GM13976 (cell line): Measurements from ENCODE around the gene DUSP22.

ENCODE experiments used
- DNase-seq: peaks from one replicate; pipeline ENCODE4 v3.0.0; 2012; ENCODE audit warnings: low spot score
- in situ Hi-C: fragments of 300-500 bp; cut with MboI; formaldehyde crosslinking; loops from one replicate; pipeline ENCODE4 v1.12.0; 2022; ENCODE audit warnings: low sequenced_read_pairs, mixed read lengths, inconsistent platforms; ENCODE audit not compliant: unreplicated experiment
- TF ChIP-seq, protein P1 (sequence below): IDR thresholded peaks from 2 replicates; pipeline ENCODE4 v1.5.1; 2012; ENCODE audit warnings: borderline replicate concordance, mild to moderate bottlenecking; ENCODE audit not compliant: insufficient read depth; ENCODE audit errors: extremely low read depth, missing control alignments, control extremely low read depth

DUSP22 gene

DNA sequence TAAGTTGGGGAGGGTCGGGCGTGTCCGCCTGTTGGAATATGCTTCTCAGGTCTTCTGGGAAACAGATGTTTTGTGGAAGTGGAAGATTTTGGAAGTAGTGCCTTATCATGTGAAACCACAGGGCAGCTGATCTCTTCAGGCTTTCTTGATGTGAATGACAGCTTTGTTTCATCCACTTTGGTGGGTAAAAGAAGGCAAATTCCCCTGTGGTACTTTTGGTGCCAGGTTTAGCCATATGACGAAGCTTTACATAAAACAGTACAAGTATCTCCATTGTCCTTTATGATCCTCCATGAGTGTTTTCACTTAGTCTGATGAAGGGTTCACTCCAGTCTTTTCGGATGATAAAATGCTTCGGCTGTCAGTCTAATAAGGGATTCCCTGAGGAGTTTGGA, 103.8 kb downstream of the DUSP22 start:
- in situ Hi-C loops, result no loop called here
- no peak for DNase-seq
- TF ChIP-seq, protein P1, sequence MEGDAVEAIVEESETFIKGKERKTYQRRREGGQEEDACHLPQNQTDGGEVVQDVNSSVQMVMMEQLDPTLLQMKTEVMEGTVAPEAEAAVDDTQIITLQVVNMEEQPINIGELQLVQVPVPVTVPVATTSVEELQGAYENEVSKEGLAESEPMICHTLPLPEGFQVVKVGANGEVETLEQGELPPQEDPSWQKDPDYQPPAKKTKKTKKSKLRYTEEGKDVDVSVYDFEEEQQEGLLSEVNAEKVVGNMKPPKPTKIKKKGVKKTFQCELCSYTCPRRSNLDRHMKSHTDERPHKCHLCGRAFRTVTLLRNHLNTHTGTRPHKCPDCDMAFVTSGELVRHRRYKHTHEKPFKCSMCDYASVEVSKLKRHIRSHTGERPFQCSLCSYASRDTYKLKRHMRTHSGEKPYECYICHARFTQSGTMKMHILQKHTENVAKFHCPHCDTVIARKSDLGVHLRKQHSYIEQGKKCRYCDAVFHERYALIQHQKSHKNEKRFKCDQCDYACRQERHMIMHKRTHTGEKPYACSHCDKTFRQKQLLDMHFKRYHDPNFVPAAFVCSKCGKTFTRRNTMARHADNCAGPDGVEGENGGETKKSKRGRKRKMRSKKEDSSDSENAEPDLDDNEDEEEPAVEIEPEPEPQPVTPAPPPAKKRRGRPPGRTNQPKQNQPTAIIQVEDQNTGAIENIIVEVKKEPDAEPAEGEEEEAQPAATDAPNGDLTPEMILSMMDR, result no peak

DNA sequence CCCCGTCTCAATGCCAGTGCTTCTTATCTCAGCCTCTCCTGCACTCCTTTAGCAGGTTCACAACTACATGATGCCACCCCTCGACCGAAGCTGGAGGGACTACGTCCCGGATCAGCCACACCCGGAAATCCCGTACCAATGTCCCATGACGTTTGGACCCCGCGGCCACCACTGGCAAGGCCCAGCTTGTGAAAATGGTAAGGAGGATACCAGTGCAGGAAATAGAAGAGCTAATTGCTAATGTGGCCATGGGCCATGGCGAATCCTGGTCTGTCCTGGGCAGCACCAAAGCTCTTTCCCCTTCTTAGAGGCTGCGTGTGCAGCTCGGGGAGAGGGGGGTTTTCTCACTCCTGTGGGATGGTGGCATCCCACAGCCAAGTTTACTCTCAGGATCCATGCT, 104.8 kb downstream of the DUSP22 start:
- in situ Hi-C loops, result no loop called here
- TF ChIP-seq, protein P1, result no peak
- no peak for DNase-seq

DNA sequence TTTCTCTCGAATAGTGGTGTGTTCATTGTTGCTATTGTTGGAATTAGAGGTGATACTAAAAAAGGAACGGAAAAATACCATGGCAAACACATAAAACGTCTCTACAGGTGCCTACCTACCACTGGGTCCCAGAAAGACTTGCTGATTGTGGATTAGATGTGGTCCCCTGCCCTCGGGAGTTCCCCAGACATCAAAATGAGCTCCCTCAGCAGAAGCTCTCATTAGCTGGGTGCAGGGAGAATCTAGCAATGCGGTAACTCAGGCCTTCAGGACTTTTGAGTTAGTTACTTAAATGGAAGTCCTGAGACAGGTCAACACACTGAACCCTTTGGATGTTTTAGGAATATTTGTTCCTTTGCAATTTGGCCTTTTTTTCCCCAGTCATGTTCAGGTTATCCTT, 105.3 kb downstream of the DUSP22 start:
- TF ChIP-seq, protein P1, result no peak
- in situ Hi-C loops, result no loop called here
- no peak for DNase-seq

DNA sequence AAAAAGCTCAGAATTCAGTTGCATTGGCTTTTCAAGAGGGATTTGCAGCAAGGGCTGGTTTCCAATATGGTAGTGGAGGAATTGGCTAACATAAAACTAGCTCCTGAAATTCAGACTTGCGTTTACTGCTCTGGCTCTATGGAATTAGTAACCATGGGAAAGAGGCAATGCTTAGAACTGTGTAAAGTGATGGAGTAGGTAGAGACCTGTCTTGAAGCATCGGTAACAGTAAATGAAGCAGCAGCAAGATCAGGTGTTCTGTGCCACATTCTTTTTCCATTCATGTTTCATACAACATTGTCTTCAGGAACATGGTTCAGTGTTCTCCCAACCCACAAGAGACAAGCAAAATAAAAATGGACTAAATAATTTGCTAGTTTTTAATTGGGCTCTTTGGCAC, 105.8 kb downstream of the DUSP22 start:
- TF ChIP-seq, protein P1, result no peak
- no peak for DNase-seq
- in situ Hi-C loops, result no loop called here

DNA sequence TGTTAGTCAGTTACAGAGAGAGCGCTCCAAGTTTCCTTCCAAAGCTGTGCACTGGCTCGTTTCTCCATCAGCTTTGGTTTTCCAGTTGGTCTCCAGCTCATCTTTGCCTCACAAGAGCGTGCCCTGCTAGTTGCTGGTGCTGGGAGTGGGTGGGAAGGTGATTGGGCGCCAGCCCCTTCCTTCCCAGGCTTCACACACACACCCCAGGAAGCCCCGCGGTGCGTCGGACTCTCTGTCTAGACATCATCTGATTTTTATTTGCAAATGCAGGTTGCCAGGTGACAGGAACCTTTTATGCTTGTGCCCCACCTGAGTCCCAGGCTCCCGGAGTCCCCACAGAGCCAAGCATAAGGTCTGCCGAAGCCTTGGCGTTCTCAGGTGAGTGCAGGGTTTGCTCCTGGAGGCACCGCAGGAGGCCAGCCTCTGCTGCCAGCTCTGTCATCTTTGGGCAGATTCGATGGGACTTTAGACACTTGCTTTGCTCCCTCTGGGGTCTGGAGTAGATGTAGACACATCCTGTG, 106.3 kb downstream of the DUSP22 start:
- TF ChIP-seq, protein P1, result no peak

DNA sequence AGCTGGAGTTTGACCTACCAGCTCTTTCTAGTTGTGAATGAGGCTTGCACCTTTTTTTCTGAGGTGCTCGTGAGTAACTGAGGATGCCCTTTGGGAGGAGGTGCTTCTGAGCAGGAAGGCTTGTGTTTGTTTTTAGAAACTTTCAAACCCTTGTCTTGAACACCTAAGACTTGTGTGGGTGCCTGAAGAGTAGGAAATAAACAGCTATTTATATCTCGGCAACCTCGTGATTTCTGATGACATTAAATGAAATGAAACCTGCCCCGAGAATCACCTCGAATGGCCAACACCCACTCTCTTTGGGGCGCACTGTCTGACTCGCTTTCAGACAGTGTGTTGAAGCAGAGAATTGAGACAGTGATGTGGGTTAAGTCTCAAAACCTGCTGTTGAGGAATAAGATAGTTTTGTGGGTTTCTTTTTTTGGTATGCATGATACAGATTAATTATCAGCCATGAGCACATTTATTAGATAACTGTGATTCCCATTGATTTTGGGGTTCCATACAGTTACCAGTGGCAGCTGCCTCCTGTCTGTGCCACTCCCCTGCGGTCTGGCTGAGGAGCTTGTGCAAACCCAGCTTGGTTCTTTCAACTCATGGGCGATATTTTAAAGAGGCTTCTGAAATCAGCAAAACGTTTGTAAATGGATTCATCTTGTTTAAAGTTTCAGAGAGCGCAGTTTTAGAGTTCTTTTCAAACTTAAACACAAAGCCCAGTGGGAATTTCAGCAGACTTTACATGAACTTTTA, 107.7 kb downstream of the DUSP22 start:
- TF ChIP-seq, protein P1, result no peak
- in situ Hi-C loops, result no loop called here
- peak; percentile 79 for DNase-seq

More for the DNA sequence above, 106.3 kb downstream of the DUSP22 start:
- in situ Hi-C loops, result no loop called here
- DNase-seq, result no peak
